COLO668 (cell line): ENCODE measurements around the gene AKAP8.
"Not testable (repeated sequence)": the region's sequence is repeated elsewhere in the genome, so short reads cannot be mapped to it uniquely, and the experiment has no call there.

Experiments used
- DNase-seq: peaks from one replicate; lab custom pipeline; 2025; ENCODE audit not compliant: unreplicated experiment; lab: John Stamatoyannopoulos, UW

Gene AKAP8

DNA sequence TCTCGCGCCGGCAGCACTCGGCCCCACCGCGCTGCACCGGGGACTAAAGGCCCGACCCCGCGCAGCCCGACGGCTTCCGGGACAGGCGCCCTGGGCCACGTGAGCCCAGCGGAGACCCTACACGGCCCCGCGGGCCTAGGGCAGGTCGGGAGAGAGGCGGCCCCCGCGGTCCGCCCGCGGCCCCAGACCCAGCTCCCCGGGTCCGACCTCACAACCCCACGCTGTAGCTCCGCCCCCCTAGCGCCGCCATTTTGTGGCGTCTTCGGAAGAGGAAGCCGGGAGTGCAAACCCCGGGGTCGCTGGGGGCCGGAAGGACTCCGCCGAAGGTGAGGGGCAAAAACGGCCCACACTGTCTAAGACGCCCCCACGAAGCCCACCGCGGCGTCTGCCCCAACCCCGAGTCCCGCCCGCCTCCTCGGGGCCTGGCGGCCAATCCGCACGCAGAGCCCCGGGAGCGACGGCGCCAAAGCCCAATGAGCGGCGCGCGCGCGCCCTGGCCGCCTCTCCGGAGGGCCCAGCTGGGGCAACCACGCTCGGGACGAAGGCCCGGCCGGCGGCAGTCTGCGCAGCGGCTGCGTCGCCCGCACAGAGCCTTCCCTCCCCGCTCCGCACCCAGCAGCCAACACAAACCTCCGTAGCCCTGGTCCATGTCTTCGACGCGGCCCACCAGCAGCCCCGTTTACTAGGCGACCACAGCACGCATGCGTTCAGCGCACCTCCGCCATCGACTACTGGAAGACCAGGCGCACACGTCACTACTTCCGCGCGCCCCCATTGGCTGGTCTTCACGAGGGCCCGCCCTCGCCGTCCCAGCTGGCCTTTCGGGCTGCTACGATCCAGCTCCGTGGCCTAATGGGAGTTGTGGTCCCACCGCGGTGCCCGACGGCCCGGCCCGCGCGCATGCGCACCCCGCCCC is at the start of gene AKAP8:
Gene AKAP8 (minus strand): TSS at position 705 of the 916 bp plus-strand sequence. CDS start 56 bp downstream, at position 649.
- peak; percentile 97 for DNase-seq

DNA sequence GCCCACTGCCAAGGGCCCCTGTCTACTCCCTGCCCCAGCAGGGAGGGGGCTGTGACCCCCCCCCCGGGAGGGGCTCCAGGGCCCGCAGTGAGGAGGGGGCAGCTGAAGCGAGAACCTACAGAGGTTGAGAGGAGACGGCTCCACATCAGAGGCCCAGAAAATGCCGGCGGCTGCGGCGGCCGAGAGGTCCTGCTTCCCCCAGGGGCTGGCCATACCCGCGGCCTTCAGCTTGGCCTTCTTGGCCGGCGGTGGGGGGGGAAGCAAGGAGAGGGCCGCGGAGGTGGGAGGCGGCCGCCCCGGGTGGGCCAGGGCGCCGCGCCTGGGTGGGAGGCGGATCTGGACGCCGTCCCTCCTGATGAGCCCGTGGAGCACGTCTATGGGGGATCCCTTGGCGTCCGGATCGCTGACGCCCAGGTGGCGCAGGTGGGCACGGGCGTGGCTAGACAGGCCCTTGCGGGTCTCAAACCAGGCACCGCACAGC is 48.4 kb upstream of the AKAP8 start:
- no peak for DNase-seq

DNA sequence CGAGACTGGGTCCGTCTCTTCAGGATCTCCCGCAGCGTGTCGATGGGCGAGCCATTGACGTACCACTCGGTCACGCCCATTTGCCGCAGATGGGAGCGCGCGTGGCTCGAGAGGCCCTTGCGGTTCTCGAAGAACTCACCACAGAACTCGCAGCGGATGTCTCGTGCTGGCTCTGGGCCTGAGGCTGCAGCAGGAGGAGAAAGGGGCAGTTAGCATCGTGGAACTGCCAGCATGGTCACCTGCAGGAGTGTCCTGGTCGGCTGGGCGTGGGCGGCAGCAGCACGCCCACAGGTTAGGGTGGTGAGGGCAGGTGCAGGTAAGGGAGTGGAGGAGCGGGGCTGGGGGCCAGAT is 47.7 kb upstream of the AKAP8 start:
- DNase-seq, result no peak

DNA sequence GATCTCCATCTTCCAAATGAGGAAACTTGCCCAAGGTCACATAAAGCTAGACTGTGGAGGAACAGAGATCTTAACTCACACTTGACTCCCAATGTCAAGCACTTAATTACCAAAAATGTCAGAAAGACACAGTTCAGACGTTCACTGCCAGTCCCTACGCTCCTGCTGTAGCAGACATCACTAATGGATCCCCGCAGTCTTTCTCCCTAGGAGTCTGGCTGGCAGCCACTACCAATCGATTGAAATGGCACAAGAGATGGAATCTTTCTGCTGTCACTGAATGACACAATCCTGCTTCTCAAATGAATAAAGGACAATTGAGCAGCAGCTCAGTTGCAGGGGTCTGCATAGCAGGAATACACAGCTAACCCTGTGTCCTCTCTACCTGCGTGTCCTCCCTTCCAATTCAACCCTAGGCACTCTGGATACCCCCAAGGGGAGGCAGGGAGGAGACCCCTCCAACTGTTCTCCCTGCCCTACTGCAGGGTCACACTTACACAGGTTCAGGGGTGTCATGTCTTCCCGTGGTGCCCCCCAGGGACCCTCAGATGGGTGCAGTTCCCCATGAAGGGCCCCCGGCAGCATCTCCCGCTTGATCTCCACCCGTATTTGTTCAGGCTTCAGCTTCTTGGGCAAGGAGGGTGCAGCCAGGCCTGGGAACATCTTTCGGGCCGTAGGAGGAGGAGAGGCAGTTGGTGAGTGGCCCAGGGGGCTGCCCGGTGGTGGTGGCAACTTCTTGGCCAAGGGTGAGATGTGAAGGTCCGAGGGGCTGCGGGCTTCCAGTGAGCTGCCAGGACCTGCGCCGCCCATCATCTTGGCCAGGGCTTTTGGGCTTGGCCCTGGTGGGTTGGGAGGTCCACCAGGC is 47.1 kb upstream of the AKAP8 start:
- no peak for DNase-seq

DNA sequence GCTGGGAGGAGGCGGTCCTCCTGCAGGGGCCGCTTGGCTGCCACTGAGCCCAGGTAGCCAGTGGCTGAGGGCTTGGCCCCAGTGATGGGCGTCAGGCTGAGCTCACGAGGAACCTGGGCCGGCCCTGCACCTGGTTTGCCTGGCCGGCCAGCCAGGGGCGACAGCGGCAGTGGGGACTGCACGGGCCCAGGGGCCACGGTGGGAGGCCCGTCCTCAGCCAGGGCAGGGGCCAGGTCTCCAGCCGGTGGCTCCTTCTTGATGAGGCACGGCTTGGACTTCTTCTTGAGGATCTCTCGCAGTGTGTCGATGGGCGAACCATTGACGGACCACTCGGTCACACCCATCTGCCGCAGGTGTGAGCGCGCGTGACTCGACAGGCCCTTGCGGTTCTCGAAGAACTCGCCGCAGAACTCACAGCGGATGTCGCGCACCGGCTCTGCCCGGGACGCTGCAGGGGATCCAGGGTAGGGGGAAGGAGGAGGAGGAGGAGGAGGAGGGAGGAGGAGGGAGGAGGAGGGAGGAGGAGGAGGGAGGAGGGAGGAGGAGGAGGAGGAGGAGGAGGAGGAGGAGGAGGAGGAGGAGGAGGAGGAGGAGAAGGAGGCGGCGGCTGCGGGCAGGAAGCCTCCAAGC is 45.8 kb upstream of the AKAP8 start:
- no peak for DNase-seq

DNA sequence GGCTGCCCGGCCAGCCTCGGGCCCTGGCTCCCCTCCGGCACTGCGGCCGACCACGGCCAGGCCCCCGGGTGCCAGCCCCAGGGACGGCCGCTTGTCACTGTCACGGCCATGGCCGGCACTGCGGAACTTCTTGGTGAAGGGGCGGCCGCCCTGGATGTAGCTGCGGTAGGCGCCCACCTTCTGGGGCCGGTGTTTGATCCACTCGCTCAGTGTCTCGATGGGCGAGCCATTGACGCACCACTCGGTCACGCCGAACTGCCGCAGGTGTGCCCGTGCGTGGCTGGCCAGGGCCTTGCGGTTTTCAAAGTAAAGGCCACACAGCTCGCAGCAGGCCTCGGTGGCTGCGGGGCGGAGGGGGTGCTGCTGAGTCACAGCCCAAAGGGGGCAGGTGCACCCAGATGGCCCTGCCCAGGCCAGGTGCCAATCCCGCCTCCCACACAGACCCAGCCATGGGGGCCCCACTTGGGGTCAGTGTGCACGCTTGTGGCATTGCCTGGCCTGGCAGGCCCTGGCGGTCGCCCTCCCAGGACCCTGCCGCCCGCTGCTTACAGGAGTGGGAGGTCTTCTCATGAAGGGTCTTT is 45.2 kb upstream of the AKAP8 start:
- no peak for DNase-seq

DNA sequence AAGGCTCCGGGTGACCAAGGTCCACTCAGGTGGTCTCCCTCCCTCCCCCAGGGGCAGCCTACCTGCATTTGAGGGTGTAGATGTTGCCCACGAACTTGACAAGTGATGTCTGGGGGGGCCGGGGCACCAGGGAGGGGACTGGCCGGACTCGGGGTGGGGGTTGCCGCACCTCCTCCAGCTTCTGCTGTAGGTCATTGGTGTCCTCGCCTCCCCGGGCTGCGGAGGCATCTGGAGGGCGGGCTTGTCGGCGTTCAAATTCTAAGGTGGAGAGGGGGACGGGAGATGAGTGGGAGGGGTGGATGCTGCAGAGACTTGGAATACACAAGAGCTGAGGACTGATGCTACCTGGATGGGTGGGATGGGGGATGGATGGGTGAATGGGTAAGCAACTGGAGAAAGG is 44.5 kb upstream of the AKAP8 start:
- DNase-seq, result no peak

DNA sequence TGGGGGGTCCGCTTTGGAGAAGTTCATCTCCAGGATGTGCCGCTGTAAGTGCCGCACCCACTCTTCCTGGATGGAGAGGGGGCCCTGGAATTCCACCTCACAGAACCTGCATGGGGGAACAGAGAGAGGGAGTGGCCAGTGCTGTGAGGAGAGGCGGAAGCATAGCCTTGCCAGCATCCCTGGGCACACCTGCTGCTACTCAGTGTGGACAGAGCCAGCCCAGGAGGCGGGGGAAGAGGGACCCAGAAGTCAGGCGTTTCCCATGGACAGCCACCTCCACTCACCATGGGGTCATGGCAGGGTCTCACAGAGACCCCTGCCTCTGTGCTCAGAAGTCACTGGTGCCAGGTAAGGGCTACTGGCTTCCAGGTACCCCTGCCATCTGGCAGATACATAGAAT is 43.5 kb upstream of the AKAP8 start:
- no peak for DNase-seq

DNA sequence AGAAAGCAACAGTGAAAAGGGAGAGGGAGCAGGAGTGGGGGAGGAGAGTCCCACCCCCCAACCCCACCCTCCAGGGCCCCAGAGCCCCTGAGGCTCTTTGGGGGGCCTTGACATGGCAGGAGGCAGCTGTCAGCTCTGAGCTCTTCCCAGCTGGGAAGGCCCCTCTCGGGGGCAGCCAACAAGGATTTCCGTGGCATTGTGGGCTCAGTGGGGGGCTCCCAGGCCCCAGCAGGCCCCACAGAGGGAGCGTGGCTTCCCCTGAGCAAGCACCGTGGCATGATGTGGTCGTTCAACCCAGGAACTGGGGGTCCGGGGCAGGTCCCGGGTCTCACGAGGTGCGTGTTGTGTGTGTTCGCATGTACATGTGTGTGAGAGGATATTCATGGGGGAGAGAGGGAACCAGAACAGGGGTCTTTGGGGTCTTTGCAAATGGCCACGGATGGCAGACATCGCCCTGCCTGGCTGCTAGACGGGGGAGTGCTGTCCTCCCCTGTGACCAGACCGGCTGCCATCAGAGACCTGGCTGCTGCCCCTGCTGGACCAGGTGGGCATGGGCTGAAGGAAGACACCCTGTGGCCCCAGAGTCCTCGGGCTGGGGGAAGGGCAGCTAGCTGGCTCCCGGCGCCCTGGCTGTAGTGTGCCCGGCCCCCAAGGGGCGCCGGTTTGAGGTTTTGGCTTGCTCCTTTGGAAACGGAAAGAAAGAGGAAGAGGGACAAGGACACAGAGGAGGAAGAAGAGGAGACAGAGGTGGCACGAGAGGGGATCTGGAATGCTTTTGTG is 42.9 kb upstream of the AKAP8 start:
- DNase-seq, result no peak

DNA sequence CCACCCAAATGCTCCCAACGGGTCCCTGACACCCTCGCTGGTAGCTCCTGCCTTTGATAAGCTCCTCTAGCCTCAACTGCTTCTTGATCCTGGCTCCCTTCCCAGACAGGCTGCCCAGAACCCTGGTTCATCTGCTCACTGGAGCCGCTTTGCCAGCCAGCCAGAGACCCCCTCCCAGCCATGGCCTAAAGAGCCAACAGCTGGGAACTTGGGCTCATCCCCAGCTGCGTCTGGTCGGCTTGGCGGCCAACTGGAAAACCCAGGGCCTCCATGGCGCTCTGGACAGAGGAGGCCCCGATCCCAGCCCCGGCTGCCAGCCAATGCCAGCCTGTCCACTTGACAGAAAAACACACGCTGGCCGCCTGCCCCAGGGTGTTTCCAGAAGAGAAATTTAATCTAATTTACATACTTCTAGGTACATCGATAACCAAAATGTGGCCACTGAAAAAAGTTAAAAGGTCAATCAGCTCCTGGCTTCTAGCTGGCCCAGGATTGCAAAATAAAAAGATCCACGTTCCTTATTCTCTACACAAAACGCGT is 42.2 kb upstream of the AKAP8 start:
- DNase-seq, result no peak

DNA sequence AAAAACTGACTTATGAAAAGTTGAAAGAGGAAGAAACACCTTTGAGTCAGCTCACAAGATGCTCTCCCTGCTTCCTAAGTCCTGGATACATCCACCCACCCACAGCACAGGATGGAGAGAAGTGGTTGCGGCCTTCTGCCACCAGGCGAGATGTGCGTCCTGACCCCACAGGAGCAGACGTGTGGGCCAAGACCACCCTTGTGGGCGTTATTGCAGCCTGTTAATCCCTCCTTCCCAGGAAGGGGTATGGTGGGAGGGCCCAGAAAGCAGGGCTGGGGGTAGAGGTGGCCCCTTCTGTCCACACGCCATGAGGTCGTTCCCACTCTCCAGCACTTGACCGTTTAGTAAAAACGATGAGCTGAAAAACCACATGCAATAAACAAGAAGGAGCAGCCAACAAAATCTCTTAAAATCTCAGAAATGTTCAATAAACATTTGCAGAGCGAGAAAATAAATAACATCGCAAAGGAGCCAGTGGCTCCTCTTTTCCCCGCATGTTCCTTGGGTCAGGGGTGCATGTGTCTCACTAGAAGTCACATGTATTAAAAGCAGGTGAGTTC is 41.6 kb upstream of the AKAP8 start:
- DNase-seq, result no peak

DNA sequence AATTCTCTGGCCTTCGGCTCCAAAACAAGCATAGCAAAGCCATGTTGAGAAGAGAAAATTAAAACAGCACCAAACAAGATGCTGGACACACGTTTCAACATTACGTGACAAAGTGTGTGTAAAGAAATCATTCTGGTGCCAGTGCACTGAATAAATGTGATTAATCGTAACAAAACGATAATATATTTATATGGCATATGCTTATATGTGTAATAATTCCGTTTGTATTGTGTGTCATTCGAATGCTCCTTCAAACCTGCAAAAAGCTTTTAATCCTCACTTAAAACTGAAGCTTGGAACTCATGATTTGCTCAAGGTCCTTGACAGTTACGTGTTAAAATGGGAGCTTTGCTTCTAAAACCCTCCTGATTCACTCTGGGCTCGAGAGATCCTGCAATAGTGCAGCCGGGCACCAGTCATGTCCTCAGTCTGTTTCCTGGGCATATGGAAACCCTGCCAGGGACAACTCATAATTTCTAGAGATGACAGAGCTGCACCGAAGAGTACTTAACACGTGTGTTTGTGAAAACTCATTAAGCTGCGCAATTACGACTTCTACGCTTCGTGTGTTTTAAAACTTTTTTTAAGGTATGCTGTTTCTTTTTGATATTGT is 39.9 kb upstream of the AKAP8 start:
- no peak for DNase-seq

DNA sequence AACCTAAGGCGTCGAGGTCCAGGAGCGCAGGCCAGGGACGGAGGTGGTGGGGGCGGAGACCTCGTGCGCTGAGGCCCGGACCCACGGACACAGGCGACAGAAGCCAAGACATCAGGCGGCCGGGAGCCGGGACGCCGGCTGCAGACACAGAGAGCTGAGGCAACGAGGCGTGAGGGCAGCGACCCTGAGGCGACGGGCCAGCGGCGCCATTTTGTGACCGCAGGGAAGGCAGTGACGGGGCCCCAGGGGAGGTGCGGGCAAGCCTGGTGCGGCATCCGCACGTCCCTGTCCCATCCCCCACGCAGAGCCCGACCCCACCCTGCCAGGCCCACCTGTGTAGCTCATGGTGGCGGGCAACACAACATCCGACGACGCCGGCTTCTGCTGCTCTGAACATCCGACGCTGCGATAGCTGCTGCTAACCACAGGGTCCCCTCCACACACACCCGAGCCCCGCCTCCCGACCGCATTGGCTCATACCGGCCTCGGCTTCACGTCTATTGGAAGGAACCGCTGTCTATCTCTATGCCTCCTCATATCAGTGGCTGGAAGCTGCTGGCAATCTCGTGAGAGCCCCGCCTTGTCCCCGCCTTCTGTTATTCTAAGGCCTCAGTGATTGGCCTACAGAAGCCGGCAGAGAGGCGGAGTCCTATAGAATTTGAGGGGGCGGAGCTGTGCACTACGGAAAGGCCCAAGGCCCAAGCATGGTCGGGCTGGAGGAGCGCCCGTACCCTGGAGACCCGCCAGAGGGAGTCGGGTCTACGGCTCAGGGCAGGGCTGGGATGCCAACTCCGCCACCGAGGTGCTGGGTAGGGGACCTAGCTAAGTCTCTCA is 39.2 kb upstream of the AKAP8 start, which contains the start of gene AKAP8L:
Gene AKAP8L (minus strand): TSS at position 410 of the 834 bp plus-strand sequence. CDS start 65 bp downstream, at position 345.
- DNase-seq, result peak; percentile 99

DNA sequence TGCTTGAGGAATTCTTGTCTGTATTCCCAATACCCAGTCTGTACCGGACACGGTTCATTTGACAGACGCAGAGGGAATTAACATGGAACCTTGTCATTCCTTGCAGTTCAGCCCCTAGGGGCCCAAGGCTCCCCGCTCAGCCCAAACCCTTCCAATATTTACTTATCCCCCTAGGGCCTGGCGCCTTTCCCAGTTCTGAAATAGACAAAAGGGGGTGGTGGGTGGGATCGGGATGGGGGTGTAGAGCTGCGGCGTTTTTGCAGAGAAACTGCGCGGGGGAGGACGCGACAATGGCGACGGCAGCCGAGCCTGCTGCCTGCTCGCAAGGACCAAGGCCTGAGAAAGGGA is 38.6 kb upstream of the AKAP8 start:
- DNase-seq, result peak; percentile 43

DNA sequence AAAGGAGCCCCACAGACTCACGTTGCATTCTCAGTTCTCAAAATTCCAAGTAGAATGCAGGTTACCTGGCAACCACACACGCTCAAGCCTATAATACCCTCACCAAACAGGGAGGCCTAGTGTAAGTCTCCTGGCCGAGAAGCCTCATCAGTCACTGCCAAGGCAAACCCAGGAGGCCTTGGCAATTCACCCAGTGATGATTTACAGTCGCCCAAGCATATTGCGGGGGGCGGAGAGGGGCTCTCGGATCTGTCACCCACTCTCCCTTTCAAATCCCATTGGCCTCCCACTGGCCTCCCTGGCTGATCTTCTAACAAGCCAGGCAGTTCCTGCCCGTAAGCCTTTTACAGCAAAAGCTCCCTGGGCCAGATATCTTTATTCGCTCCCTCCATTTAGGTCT is 38.1 kb upstream of the AKAP8 start:
- DNase-seq, result peak; percentile 8

DNA sequence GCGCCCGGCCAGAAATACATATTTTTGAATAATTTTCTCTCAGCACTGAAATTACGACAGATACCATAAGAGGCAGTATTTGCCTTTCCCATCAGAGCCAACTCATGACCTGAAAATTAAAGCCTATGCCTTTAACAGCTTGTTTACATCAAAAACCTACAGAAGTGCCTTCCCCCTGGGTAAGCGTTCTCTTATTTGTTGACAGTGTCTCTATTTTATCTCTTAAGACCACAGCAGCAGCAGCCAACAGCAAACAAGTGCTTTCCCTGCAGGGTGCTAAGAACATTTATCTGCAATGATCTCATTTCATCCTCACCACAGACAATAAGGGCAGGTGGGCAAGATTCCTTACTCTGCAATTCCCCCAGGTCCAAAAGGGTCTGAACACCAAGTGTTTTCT is 33.2 kb upstream of the AKAP8 start:
- DNase-seq, result no peak

DNA sequence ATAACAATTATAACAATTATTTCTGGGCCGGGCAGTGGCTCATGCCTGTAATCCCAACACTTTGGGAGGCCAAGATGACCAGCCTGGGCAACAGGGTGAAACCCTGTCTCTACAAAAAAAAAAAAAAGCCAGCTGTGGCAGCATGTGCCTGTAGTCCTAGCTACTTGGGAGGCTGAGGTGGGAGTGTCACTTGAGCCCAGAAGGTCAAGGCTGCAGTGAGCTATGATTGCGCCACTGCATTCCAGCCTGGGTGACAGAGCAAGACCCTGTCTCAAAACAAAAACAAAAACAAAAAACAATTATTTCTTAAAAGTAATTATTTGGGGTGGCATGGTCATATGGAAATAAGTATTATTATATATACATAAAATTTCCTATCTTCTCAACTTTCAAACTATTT is 31.8 kb upstream of the AKAP8 start:
- DNase-seq, result not testable (repeated sequence)

DNA sequence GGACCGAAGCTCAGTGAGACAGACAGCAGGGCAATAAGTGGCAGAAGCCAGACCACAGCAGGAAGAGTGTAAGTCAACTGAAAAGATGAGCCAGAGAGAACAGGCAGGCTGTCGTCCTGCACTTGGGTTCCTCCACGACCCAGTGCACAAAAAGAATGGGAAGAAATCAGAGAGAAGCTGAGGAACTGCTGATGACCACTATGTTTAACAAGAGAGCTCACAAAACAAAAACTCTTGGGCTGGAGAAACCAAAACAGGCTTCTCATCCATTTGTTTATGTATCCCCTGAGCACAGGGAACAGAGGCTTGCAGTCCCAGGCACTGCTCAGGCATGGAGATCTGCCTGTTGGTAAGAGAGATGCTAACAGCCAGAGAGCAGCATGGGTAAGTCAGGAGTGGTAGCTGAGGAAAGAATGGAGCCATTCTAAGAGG is 25.2 kb upstream of the AKAP8 start:
- no peak for DNase-seq
